Transverse colon (tissue), 4 donors: ENCODE measurements around the gene ABAT.

Experiments
- EP300 ChIP-seq: sonication (generic); formaldehyde crosslinking; IDR thresholded peaks from one replicate; pipeline ENCODE4 v1.6.1; 2017; ENCODE audit warnings: antibody characterized with exemption, low read depth
- POLR2A ChIP-seq: fragments of 450-650 bp; IDR thresholded peaks from one replicate; pipeline ENCODE4 v1.6.1; 2016; ENCODE audit warnings: antibody characterized with exemption, mild to moderate bottlenecking, moderate library complexity
- POLR2AphosphoS5 ChIP-seq, 3 donors: sonication (generic); formaldehyde crosslinking; IDR thresholded peaks; one replicate each; pipeline ENCODE4 v1.6.1; 2016; ENCODE audit warnings: antibody characterized with exemption in 3 of 3
- TF ChIP-seq, protein P1 (sequence below), 5 experiments: fragments of 200-600 bp in 3 of 5; fragments of 450-650 bp in 2 of 5; sonication (generic) in 3 of 5; IDR thresholded peaks; 1 replicate in 2 of 5; 2 replicates in 3 of 5; pipeline ENCODE4 v1.5.1; 2016 to 2017; ENCODE audit warnings: antibody characterized with exemption in 5 of 5, inconsistent platforms in 3 of 5, mild to moderate bottlenecking in 2 of 5, moderate library complexity in 1 of 5

DNA sequence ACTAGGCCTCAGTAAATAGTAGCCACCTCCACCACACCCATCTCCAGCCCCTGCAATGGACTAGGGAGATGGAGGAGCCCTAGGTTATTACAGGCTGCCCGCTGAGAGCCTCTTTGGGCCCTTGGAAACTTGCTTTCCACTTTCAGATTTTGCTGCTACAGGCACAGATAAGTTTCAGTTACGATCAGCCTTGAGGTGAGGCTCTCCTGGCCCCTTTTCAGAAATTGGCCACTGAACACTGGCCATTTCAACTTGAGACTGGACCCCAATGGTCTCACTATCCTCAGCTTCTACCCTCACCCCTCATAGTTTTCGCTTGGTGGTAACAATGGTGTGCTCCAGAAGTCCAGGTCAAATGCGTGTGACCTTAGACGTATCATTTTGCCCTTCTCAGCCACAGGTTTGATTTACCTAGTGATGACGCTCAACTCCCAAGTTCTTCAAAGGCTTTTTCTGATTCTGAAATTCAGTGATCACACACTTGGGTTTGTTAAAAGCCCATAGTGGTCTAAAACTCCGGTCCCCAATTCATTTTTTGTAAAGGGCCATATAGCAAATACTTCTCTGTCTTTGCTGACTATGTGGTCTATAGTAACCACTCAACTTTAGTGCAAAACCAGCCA lies 124.2 kb downstream of the ABAT start:
- TF ChIP-seq POLR2A (no peak), EP300 (no peak), POLR2AphosphoS5 (IDR thresholded peaks at IDR 0.05) (no peak)
- TF ChIP-seq, protein P1, sequence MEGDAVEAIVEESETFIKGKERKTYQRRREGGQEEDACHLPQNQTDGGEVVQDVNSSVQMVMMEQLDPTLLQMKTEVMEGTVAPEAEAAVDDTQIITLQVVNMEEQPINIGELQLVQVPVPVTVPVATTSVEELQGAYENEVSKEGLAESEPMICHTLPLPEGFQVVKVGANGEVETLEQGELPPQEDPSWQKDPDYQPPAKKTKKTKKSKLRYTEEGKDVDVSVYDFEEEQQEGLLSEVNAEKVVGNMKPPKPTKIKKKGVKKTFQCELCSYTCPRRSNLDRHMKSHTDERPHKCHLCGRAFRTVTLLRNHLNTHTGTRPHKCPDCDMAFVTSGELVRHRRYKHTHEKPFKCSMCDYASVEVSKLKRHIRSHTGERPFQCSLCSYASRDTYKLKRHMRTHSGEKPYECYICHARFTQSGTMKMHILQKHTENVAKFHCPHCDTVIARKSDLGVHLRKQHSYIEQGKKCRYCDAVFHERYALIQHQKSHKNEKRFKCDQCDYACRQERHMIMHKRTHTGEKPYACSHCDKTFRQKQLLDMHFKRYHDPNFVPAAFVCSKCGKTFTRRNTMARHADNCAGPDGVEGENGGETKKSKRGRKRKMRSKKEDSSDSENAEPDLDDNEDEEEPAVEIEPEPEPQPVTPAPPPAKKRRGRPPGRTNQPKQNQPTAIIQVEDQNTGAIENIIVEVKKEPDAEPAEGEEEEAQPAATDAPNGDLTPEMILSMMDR (IDR thresholded peaks at IDR 0.05) = no peak
